Fibroblast of mammary gland (primary cell): Measurements from ENCODE around the gene TCIRG1.

Source experiments
- DNase-seq: peaks from one replicate; pipeline ENCODE4 v3.0.0-alpha.2; 2010; ENCODE audit warnings: low read depth
- H3K4me3 ChIP-seq: 2 replicates; pipeline ENCODE4 v1.5.1; 2011; ENCODE audit warnings: low read depth, mild to moderate bottlenecking, low read length, moderate library complexity; ENCODE audit not compliant: control insufficient read depth
- TF ChIP-seq, protein P1 (sequence below): conservative IDR thresholded peaks from 2 replicates; pipeline ENCODE4 v1.5.1; 2011; ENCODE audit warnings: low read depth, low read length, inconsistent platforms; ENCODE audit not compliant: control insufficient read depth, insufficient read depth

The TCIRG1 gene

DNA sequence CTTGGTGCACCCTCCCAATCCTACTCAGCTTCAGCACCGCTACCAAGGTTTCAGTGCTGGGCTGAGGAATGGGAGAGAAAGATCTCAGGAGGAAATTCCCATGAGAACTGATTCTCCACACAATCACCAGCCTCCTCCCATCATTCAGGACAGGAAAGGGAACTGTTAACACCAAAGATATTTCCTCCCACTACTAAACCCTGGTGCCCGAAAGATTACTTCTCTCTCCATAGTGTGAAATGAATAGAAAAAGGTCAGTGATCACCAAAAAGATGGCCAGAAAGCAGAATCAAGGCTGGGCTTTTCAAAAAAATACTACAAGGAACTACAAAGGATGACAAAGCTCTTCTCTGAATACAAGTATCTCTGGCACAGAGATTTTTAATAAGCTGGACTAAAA is 26.1 kb downstream of the TCIRG1 start:
- TF ChIP-seq, protein P1, sequence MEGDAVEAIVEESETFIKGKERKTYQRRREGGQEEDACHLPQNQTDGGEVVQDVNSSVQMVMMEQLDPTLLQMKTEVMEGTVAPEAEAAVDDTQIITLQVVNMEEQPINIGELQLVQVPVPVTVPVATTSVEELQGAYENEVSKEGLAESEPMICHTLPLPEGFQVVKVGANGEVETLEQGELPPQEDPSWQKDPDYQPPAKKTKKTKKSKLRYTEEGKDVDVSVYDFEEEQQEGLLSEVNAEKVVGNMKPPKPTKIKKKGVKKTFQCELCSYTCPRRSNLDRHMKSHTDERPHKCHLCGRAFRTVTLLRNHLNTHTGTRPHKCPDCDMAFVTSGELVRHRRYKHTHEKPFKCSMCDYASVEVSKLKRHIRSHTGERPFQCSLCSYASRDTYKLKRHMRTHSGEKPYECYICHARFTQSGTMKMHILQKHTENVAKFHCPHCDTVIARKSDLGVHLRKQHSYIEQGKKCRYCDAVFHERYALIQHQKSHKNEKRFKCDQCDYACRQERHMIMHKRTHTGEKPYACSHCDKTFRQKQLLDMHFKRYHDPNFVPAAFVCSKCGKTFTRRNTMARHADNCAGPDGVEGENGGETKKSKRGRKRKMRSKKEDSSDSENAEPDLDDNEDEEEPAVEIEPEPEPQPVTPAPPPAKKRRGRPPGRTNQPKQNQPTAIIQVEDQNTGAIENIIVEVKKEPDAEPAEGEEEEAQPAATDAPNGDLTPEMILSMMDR, result no peak
- no peak for DNase-seq
- H3K4me3 ChIP-seq, result no peak overlapping the region

DNA sequence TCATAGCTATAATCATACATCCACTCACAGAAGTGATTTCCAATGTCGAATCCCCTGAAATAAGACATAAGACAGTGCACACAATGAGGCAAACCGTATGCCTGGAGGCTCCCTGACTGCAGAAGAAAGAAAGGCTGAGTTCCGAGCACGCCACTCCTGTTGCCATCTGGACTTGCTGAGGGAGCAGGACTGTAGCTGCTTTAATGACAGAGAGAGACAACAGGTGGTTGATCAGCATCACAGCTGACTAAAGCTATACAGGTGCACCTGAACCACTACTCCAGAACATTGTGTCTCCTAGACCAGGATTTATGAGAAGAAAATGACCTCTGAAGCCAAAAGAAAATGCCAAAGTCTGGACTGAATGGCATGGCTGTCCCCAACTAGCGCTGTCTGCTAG is 27.0 kb downstream of the TCIRG1 start:
- DNase-seq, result no peak

DNA sequence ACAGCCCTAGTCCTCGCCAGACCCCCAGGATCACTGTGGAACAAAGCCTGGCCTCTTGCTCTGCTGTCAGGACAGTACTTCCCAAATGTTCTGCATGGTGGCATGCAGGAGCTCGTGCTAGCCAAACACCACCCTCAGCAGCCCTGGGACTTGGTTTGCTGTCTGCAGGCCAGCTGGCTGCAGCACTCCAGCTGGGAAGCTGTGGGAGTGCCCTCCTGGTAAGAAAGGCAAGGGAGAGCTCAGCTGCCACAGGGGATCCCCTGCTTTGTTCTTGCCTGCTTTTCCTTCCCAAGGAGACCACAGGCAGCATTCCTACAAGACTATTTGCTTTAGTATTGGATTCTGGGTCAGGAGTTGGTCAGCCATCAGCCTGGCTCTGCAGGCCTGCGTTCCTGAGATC is 27.9 kb downstream of the TCIRG1 start:
- TF ChIP-seq, protein P1, result no peak
- no peak for DNase-seq
- H3K4me3 ChIP-seq, result no peak overlapping the region

More for the DNA sequence above, 27.0 kb downstream of the TCIRG1 start:
- H3K4me3 ChIP-seq, result no peak overlapping the region
- TF ChIP-seq, protein P1, result no peak

DNA sequence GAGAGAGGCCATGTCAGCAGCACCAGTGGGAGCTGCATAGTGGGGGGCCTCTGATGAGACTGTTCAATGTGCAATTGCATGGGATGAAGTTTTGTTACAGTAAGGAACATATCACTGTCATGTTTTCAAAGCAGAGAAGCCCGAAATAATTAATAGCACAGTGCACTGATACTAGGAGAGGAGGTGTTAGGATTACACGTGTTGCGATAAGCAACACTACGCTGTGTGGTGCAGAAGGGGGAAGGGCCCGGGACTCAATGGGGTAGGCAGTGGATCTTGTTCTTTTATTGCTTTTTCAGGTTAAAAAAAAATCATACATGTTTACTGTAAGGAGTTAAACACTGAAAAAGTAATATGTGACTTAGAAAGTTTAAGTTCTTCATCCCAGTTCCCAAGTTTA is 29.2 kb downstream of the TCIRG1 start:
- H3K4me3 ChIP-seq, result no peak overlapping the region
- TF ChIP-seq, protein P1, result no peak
- DNase-seq, result no peak

DNA sequence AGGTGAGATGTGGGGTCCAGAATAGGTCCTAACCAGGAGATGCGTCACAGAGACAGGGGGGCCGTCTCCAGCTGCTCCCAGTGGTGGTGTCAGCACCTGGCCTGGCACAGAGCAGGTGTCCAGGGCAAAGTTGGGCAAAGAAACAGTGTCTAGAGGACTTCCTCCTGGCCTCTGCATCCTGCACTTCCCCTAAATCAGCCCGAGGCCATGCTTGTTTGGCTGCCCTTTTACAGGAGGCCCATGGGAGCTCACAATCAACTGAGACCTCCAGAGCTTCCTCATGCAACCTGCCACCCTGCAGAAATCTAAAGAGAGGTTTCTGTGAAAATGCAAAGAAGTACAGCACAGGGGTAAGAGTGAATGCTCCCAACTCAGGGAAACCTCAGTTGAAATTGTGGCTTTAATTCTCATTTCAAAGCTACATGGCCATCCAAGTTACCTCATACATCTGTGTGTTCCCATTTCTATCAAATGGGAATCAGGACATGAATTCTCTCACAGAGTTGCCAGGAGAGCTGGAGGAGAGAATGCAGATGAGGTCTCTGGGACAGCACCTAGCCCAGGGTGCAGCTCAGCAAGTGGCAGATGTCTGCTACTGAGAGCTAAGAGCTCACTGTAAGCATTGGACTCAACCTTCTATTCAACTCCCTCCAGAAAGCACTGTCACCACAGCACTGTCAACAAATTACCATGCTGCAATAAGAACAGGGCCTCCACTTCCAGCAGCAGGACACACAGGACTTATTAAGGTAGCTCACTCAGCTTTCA is 32.6 kb downstream of the TCIRG1 start:
- no peak overlapping the region for H3K4me3 ChIP-seq
- no peak for DNase-seq
- TF ChIP-seq, protein P1, result no peak

DNA sequence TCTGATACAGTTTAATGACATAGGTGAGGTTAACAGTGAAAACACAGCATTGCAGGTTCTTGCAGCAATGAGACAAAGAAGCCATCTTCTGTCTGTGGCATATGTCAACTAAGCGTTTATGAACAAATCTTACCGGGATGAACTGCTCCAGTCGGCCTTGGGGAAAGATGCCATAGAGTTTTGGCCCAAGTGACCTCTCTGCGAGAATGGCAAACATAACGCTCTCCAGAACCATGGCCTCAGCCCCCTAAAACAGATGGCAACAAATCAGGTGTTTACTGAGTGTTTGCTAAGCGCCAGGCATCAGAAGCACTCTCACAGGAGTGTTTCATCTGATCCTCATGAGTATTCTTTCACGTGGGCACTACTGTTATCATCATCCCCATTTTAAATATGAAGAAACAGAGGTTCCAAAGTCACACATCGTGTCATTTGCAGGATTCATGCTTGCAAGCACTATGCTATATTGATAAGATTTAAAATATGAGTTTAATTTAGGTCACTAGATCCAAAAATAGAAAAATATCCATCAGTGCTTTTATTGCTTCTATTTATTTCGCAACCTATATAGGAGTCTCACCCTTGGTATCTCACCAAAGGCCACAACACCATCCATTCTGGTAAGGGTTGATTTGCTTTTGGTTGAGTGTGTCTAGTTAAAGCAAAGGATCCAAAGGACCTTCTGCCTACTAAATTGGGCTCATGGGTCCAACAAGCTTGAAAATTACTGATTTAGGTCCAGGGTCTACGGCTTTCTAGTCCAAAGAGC is 35.9 kb downstream of the TCIRG1 start:
- TF ChIP-seq, protein P1, result no peak
- DNase-seq, result no peak
- H3K4me3 ChIP-seq, result no peak overlapping the region
